Measurements from ENCODE around the gene FGF9.

DNA sequence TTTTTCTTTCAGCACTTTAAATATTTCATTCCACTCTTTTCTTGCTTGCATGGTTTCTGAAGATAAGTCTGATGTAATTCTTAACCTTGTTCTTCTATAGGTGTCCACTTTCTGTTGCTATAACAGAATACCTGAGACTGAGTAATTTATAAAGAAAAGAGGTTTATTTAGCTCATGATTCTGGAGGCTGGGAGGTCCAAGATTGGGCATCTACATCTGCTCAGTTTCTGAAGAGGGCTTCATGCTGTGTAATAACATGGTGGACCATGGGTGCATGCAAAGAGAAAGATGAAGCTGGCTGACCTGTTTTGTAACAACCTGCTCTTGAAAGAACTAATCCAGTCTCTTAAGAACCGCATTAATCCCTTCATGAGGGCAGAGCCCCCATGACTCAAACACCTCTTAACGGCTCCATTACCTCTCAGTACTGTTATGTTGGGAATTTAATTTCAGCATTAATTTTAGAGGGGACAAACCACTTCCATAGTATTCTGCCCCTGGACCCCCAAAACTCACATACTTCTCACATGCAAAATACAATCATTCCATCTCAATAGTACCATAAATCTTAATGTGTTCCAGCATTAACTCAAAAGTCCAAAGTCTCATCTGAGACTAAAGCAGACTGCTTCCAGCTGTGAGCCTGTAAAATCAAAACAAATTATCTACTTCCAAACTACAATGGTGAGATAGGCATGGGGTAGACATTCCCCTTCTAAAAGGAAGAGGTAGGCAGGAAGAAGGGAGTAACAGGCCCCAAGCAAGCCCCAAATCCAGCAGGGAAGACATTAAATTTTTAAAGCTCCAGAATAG, 9.6 kb upstream of the FGF9 start:
- TF ChIP-seq, protein P1, sequence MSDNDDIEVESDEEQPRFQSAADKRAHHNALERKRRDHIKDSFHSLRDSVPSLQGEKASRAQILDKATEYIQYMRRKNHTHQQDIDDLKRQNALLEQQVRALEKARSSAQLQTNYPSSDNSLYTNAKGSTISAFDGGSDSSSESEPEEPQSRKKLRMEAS (IDR thresholded peaks at IDR 0.05) = no peak
- no peak for TF ChIP-seq YY1 (IDR thresholded peaks at IDR 0.05; ENCODE audit: low read depth)
- no peak for TF ChIP-seq FOXM1 (IDR thresholded peaks at IDR 0.05; ENCODE audit: borderline replicate concordance, low read depth)
